DND-41 (cell line): Measurements from ENCODE around the gene PIP5KL1.

Source experiments
- ATAC-seq: fragments of 200-7000 bp; cut with Tn5 transposase; 3 replicates; pipeline ENCODE4 v1.9.1; 2021; ENCODE audit warnings: low read depth; ENCODE audit not compliant: insufficient read depth
- DNase-seq: peaks from one replicate; pipeline ENCODE4 v3.0.0-alpha.2; 2020
- H2AFZ ChIP-seq: 2 replicates; pipeline ENCODE4 v1.6.0; 2012; ENCODE audit warnings: low read depth, low read length
- H3K27ac ChIP-seq: 2 replicates; pipeline ENCODE4 v1.5.1; 2012; ENCODE audit warnings: low read length, inconsistent platforms
- H3K27me3 ChIP-seq: fragments of 200-600 bp; sonication (generic); 2 replicates; pipeline ENCODE4 v1.6.0; 2012; ENCODE audit warnings: low read length, mild to moderate bottlenecking, inconsistent platforms; ENCODE audit not compliant: insufficient read depth, poor library complexity
- H3K36me3 ChIP-seq: 2 replicates; pipeline ENCODE4 v1.5.1; 2012; ENCODE audit warnings: low read length, inconsistent platforms; ENCODE audit not compliant: insufficient read depth
- H3K4me1 ChIP-seq: 2 replicates; pipeline ENCODE4 v1.5.1; 2012; ENCODE audit warnings: mild to moderate bottlenecking, low read length; ENCODE audit not compliant: insufficient read depth
- H3K4me2 ChIP-seq: 2 replicates; pipeline ENCODE4 v1.6.0; 2012; ENCODE audit warnings: mild to moderate bottlenecking, moderate library complexity, low read length, inconsistent platforms; ENCODE audit not compliant: insufficient read depth
- H3K4me3 ChIP-seq, 2 experiments: fragments of 200-600 bp in 1 of 2; shearing (Covaris generic) in 1 of 2; 2 replicates each; pipeline ENCODE4 v1.5.1; 2012 to 2016; ENCODE audit warnings: inconsistent platforms in 2 of 2, low read length in 2 of 2, mild to moderate bottlenecking in 2 of 2, low read depth in 1 of 2, moderate library complexity in 1 of 2
- H3K79me2 ChIP-seq: 2 replicates; pipeline ENCODE4 v1.6.0; 2012; ENCODE audit warnings: low read length, inconsistent platforms; ENCODE audit not compliant: insufficient read depth
- H3K9ac ChIP-seq: 2 replicates; pipeline ENCODE4 v1.6.0; 2012; ENCODE audit warnings: low read depth, mild to moderate bottlenecking, inconsistent platforms, low read length, moderate library complexity
- H3K9me3 ChIP-seq: 2 replicates; pipeline ENCODE4 v1.5.1; 2012; ENCODE audit warnings: low read length, moderate library complexity, mild to moderate bottlenecking, inconsistent platforms; ENCODE audit not compliant: insufficient read depth, severe bottlenecking
- H4K20me1 ChIP-seq: 2 replicates; pipeline ENCODE4 v1.6.0; 2012; ENCODE audit warnings: low read length; ENCODE audit not compliant: insufficient read depth
- CTCF ChIP-seq: IDR thresholded peaks from 2 replicates; pipeline ENCODE4 v1.5.1; 2012; ENCODE audit warnings: borderline replicate concordance, low read length, moderate library complexity, mild to moderate bottlenecking; ENCODE audit not compliant: poor library complexity, severe bottlenecking; ENCODE audit errors: extremely low read depth
- EZH2 ChIP-seq: IDR thresholded peaks from 3 replicates; pipeline ENCODE4 v1.6.1; 2012; ENCODE audit warnings: borderline replicate concordance, low read depth, mild to moderate bottlenecking, moderate library complexity, low read length, inconsistent platforms; ENCODE audit not compliant: severe bottlenecking

The PIP5KL1 gene

GRCh38 chr9:127961613-127962155 is 31.1 kb upstream of the PIP5KL1 start:
- no peaks in the 10 kb centered on the region for H3K36me3 ChIP-seq
- no peak overlapping the region for H2AFZ ChIP-seq
- H3K9me3 ChIP-seq: no peaks in the 10 kb centered on the region
- no peak overlapping the region for H3K27ac ChIP-seq
- ATAC-seq: no peak
- no peaks in the 10 kb centered on the region for H3K4me1 ChIP-seq
- no peak for TF ChIP-seq CTCF
- TF ChIP-seq EZH2: no peak
- peaks cover 31% of the 10 kb centered on the region for H4K20me1 ChIP-seq
- no peak overlapping the region for H3K9ac ChIP-seq
- DNase-seq: no peak
- no peaks in the 10 kb centered on the region for H3K27me3 ChIP-seq
- H3K4me2 ChIP-seq: no peak overlapping the region
- no peaks in the 10 kb centered on the region; the same call in 1 of the 2 replicates for H3K79me2 ChIP-seq
- H3K4me3 ChIP-seq: no peak overlapping the region

GRCh38 chr9:127961155-127961490 is 30.5 kb upstream of the PIP5KL1 start:
- no peaks in the 10 kb centered on the region; the same call in 1 of the 2 replicates for H3K79me2 ChIP-seq
- H3K9ac ChIP-seq: no peak overlapping the region
- H3K27ac ChIP-seq: no peak overlapping the region
- no peaks in the 10 kb centered on the region for H3K4me1 ChIP-seq
- no peak overlapping the region for H2AFZ ChIP-seq
- no peaks in the 10 kb centered on the region for H3K27me3 ChIP-seq
- no peaks in the 10 kb centered on the region for H3K9me3 ChIP-seq
- H3K4me2 ChIP-seq: no peak overlapping the region
- peaks cover 30% of the 10 kb centered on the region for H4K20me1 ChIP-seq
- no peak for ATAC-seq
- DNase-seq: no peak
- no peak for TF ChIP-seq EZH2
- TF ChIP-seq CTCF: no peak
- no peaks in the 10 kb centered on the region for H3K36me3 ChIP-seq
- H3K4me3 ChIP-seq: no peak overlapping the region

- Histone ChIP-seq H3K27me3 (no peaks in the 10 kb centered on the region), H3K79me2 (no peaks in the 10 kb centered on the region; the same call in 1 of the 2 replicates), H3K4me2 (no peak overlapping the region), H3K27ac (no peak overlapping the region), H3K4me3 (no peak overlapping the region), H3K4me1 (no peaks in the 10 kb centered on the region), H3K9ac (no peak overlapping the region), H3K9me3 (no peaks in the 10 kb centered on the region), H3K36me3 (no peaks in the 10 kb centered on the region), H2AFZ (no peak overlapping the region), H4K20me1 (peaks cover 35% of the 10 kb centered on the region)
- ATAC-seq (no peak), DNase-seq (no peak)
- TF ChIP-seq EZH2: no peak
- TF ChIP-seq CTCF: no peak
Observed at GRCh38 chr9:127960410-127961154, 30.0 kb upstream of the PIP5KL1 start.
